NCI-H2227 (cell line): Measurements from ENCODE around the gene RAPGEF2.
"Not testable (repeated sequence)": the region's sequence is repeated elsewhere in the genome, so short reads cannot be mapped to it uniquely, and the experiment has no call there.

Source experiments
- DNase-seq: peaks from one replicate; lab custom pipeline; 2025; ENCODE audit not compliant: unreplicated experiment; lab: John Stamatoyannopoulos, UW

Gene RAPGEF2

GRCh38 chr4:159160242-159160641 lies 57.4 kb downstream of the RAPGEF2 start:
- no peak for DNase-seq

GRCh38 chr4:159161436-159161835 lies 58.6 kb downstream of the RAPGEF2 start:
- DNase-seq: not testable (repeated sequence)

- no peak for DNase-seq
Measured at GRCh38 chr4:159162576-159162975, 59.7 kb downstream of the RAPGEF2 start.

- no peak for DNase-seq
Measured at GRCh38 chr4:159163521-159163920, 60.6 kb downstream of the RAPGEF2 start.

- DNase-seq: no peak
Measured at GRCh38 chr4:159169404-159170302, 66.8 kb downstream of the RAPGEF2 start.

GRCh38 chr4:159171287-159171686 lies 68.4 kb downstream of the RAPGEF2 start:
- DNase-seq: no peak

GRCh38 chr4:159173886-159174285 lies 71.0 kb downstream of the RAPGEF2 start:
- no peak for DNase-seq

- no peak for DNase-seq
Measured at GRCh38 chr4:159174645-159175084, 71.8 kb downstream of the RAPGEF2 start.

DNA sequence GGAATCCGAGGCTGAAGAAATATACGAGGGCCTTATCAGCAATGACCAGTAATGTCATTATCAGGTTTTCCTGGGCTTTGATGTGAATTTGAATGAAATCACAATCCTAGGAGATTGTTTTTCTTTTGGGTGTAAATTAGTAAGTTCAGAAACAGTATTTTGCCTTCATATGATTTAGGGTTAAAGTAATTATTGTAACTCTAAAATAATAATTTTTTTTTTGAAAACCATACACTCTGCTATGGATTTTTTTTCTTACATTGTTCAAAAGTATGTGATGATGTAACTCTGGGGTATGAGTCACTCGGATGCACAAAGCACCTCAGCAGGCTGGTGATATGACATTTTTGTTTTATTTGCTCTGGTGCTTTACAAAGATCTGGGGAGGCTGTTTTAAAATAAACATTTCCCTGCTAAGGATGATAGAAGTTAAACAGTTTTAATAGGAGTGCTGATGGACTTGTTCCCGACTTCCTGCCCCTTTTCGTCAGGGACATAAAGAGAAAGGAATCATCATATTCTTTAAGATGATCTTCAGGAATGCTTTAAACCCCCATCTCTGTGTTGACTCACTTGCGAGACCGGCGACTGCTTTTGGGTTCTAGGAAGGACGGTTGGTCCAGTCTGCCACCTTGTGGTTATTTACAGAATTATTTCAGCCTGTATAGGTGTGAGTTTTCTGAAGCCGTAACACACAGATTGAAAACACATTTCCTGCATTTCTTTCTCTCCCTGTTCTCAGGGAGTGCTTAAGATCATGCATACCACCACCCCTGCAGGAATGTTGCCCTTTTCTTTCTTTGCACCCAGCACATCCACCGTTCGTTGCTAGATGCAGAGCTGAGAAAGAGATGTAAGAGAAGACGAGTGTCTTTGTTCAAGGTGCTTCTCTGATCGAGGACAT lies 72.5 kb downstream of the RAPGEF2 start:
- DNase-seq: peak; percentile 82

DNA sequence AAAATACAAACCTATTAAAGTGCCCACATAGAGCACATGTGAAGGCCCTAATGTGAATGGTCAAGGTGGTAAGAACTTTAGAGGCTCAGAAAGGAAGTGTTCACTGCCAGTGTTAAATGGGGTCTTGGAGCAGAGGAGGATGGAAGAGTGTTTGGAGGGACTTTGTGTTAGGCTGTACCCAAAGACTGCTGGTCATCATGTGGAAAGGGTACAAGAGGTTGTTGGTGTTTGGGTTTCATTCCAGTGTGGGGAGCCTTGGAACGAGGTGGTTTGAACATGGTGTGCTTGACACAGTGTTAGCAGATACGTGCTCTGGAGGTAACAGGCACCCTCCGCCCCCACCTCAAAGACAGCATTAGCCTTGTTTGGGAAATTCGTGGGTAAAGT lies 73.1 kb downstream of the RAPGEF2 start:
- no peak for DNase-seq

DNA sequence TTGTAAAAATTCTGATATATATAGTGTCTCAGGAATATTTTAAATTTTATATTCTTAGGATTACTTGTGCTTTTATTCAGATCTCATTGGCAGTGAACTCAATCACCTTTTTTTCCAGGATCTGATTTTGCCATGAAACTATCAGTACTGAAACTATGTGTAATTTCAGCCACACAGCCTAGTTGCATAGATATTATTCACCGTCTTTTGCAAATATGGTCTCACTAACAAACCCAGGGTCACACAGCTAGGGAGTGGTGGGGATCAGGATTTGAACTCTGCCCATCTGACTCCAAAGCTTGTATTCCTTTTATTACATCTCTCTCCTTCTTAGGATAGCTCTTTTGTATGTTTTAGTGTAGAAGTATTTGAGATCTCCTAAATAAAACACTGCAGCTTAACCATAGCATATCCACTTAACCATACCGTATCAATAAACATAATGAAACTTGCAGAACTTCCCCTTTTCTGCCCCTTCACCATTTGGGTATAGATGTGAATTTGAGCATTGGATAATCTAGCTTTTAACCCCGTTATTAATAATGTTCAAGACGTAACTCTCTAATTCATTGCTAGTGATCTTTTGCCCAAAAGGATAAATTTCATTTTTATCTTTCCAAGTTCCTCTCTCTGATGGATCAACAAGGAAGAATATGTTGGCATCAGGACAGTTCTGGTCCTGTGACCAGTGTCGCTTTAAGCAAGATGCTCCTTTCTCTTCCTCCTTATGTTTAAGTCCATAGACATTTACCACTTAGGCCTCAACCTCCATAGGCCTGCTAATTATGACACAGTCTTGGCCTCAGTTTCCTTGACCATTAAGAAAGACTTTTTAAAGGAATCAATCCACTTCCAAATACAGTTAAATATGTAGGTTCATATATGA lies 74.6 kb downstream of the RAPGEF2 start:
- no peak for DNase-seq

DNA sequence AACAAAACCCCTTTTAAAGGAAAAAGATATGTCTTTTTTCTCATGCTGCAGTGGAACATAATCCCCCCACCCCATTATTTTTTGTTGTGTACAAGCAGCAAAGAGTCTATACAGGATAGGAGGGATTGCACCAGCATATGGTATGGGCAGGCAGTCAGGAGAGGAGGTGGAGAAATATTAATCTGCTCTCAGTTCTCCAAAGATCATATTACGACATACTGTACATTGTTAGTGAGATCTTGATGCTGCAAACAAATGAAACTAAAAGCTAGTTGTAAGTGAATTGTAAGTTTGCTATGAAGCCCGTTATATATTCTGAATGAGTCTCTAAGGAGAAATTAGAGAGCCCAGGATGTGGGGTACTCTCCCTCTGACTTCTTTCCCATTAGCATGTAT lies 75.3 kb downstream of the RAPGEF2 start:
- DNase-seq: no peak

DNA sequence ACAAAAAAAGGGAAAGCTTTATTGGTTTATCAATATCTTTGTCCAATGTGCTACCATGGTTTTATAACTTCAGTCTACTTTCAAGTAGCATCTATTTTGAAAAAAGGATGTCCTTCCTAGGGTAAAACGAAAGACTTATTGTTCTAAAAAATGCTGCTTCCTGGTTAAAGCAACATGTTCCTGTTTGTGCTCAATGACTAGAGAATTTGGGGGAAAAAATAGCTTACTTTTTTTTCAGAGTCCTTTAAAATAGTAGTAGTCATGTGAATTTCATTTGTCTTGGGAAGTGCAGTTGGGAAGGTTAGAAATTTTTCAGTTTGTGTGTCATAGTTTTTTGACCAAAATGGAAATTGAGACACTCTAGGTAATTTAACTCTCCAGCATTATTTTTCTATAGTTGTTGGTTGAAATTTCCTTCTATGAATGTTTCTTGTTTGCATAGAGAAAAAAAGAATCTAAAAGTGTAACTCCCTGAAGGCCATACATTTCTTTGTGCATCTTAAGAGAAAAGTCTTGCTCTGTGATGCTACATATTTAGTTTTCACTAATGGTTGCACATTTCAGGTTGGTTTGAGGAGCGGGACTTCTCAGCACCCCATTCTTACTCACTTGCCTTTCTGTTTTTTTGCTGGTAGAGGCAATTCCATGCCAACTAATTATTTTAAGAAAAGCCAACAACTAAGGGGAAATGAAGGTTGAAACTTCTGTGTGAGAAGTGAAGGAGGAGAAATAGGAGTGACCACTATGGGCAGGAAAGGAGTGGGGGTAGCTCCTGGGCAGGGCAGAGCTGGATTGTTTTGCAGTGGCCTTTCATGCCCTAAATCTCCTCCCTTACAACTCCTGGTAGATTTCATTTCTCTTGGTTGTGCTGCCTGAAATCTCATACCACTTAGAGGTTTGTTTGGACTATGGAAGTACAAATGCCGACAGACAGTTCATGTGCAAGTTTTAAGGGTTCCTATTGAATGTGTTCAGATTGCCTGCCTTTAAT lies 76.4 kb downstream of the RAPGEF2 start:
- no peak for DNase-seq

DNA sequence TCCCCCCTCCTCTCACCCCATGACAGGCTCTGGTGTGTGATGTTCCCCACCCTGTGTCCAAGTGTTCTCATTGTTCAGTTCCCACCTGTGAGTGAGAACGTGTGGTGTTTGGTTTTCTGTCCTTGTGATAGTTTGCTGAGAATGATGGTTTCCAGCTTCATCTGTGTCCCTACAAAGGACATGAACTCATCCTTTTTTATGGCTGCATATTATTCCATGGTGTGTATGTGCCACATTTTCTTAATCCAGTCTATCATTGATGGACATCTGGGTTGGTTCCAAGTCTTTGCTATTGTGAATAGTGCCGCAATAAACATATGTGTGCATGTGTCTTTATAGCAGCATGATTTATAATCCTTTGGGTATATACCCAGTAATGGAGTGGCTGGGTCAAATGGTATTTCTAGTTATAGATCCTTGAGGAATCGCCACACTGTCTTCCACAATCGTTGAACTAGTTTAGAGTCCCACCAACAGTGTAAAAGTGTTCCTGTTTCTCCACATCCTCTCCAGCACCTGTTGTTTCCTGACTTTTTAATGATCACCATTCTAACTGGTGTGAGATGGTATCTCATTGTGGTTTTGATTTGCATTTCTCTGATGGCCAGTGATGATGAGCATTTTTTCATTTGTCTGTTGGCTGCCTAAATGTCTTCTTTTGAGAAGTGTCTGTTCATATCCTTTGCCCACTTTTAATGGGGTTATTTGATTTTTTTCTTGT lies 81.2 kb downstream of the RAPGEF2 start:
- not testable (repeated sequence) for DNase-seq

DNA sequence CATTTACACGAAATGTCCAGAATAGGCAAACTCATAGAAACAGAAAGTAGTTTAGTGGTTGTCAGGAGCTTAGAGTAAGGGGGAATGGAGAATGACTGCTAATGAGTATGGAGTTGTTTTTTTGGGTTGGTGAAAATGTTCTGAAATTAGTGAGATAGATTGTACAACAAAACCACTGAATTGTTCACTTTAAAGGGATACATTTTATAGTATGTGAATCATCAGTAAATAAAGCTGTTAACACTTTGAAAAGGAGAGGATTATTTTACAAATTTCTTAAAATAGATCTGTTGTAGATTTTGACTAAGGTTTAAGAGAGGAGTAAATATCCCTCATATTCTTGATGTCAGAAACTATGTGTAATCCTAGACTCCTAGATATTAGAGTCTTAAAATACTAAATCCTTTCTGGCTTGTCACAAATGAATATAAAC lies 82.7 kb downstream of the RAPGEF2 start:
- no peak for DNase-seq

DNA sequence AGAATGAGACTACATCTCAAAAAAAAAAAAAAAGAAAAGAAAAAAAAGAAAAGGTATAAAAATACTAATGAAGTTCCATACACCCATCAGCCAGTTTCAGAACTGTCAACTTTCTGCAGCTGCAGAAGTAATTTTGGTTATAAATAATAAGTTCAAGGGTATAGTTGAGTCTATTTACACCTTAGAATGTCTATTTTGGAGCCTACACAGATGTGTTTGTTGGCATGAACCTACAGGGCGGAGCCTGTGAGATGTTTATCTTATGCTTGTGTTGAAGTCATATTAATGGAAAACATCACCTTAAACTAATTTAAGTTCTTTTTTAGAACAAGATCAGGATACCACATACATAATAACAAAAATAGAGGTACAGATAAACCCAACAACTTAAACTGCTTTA lies 85.8 kb downstream of the RAPGEF2 start:
- DNase-seq: no peak

- DNase-seq: no peak
Measured at GRCh38 chr4:159190651-159191050, 87.8 kb downstream of the RAPGEF2 start.

DNA sequence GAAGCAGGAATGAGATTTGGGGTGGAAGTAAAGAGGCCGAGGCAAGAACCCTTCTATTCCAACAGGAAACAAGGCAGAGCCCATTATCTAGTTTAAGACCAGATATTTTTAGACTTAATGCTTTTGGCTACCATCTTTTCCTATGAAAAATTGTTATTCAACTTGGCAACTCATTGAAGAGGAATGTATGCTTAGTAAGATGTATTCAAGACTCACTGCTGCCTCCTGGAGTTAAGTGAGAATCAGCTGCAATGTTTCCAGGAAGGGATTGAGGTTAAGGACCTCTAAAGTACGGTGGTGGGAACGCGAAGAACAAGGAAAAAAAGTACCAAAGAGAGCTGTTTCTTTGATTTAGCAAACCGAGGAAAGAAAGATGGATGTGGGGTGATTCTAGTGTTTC lies 89.1 kb downstream of the RAPGEF2 start:
- peak; percentile 27 for DNase-seq

- no peak for DNase-seq
Measured at GRCh38 chr4:159193046-159193620, 90.3 kb downstream of the RAPGEF2 start.
